A549 (cell line): ENCODE data around the gene GYPE.

Experiments
- CEBPB ChIP-seq, 2 experiments: fragments of >200 bp in 1 of 2; sonication (Bioruptor Twin) in 1 of 2; formaldehyde crosslinking in 1 of 2; IDR thresholded peaks; 2 replicates each; pipeline ENCODE4 v1.6.1; 2012 to 2016
- EP300 ChIP-seq, 2 experiments: fragments of >200 bp; sonication (Bioruptor Twin); formaldehyde crosslinking; IDR thresholded peaks; 2 replicates in 1 of 2; 3 replicates in 1 of 2; pipeline ENCODE4 v1.6.1; 2016 to 2017
- GATA3 ChIP-seq: IDR thresholded peaks from 2 replicates; pipeline ENCODE4 v1.6.1; 2012; ENCODE audit warnings: borderline replicate concordance
- RAD21 ChIP-seq, 2 experiments: fragments of >200 bp in 1 of 2; sonication (Bioruptor Twin) in 1 of 2; formaldehyde crosslinking in 1 of 2; IDR thresholded peaks in 1 of 2; conservative IDR thresholded peaks in 1 of 2; 2 replicates in 1 of 2; 3 replicates in 1 of 2; pipeline ENCODE4 v1.6.1; 2012 to 2018; ENCODE audit warnings: inconsistent platforms in 1 of 2
- TP53 ChIP-seq: fragments of 250-450 bp; sonication (Bioruptor Pico); IDR thresholded peaks from 2 replicates; pipeline ENCODE4 v1.5.0; 2021; ENCODE audit warnings: mild to moderate bottlenecking, moderate library complexity
- TF ChIP-seq, protein P1 (sequence below): fragments of >200 bp; sonication (Bioruptor Twin); formaldehyde crosslinking; IDR thresholded peaks from 3 replicates; pipeline ENCODE4 v1.5.1; 2016
- TF ChIP-seq, protein P2 (sequence below): IDR thresholded peaks from 2 replicates; pipeline ENCODE4 v1.6.1; 2012
- TF ChIP-seq, protein P3 (sequence below): fragments of 450-650 bp; IDR thresholded peaks from 2 replicates; pipeline ENCODE4 v1.6.1; 2014; ENCODE audit warnings: antibody characterized with exemption
- TF ChIP-seq, protein P4 (sequence below): fragments of 200-600 bp; sonication (generic); IDR thresholded peaks from 2 replicates; pipeline ENCODE4 v1.6.1; 2016; ENCODE audit warnings: antibody characterized with exemption, mild to moderate bottlenecking, moderate library complexity

DNA sequence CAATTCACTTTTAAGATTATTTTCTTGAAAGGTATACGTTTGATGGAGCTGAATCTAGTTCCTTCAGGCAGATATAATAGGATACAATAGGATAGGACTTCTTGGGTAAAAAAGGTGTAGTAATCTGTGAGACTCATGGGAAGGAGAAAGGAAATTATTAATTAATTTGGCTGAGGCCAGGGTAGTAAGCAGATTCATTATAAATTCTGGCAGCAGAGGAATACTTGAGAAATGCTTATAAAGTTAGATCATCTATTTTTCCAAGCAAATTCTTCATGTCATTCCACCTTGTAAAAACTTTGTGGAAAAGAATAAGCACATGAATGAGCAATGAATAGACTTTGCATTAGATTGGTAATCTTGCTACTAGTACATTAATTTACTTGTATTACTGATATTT, 46.9 kb downstream of the GYPE start:
- TF ChIP-seq EP300 (IDR thresholded peaks at IDR 0.05), result no peak
- TF ChIP-seq RAD21 (conservative IDR thresholded peaks at IDR 0.05 in 1 of 2, IDR thresholded peaks at IDR 0.05 in 1 of 2), result no peak
- TF ChIP-seq, protein P1, sequence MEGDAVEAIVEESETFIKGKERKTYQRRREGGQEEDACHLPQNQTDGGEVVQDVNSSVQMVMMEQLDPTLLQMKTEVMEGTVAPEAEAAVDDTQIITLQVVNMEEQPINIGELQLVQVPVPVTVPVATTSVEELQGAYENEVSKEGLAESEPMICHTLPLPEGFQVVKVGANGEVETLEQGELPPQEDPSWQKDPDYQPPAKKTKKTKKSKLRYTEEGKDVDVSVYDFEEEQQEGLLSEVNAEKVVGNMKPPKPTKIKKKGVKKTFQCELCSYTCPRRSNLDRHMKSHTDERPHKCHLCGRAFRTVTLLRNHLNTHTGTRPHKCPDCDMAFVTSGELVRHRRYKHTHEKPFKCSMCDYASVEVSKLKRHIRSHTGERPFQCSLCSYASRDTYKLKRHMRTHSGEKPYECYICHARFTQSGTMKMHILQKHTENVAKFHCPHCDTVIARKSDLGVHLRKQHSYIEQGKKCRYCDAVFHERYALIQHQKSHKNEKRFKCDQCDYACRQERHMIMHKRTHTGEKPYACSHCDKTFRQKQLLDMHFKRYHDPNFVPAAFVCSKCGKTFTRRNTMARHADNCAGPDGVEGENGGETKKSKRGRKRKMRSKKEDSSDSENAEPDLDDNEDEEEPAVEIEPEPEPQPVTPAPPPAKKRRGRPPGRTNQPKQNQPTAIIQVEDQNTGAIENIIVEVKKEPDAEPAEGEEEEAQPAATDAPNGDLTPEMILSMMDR, result no peak
- TF ChIP-seq, protein P2, sequence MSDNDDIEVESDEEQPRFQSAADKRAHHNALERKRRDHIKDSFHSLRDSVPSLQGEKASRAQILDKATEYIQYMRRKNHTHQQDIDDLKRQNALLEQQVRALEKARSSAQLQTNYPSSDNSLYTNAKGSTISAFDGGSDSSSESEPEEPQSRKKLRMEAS, result no peak
- TF ChIP-seq CEBPB (IDR thresholded peaks at IDR 0.05), result no peak
- no peak for TF ChIP-seq TP53
- TF ChIP-seq, protein P3, sequence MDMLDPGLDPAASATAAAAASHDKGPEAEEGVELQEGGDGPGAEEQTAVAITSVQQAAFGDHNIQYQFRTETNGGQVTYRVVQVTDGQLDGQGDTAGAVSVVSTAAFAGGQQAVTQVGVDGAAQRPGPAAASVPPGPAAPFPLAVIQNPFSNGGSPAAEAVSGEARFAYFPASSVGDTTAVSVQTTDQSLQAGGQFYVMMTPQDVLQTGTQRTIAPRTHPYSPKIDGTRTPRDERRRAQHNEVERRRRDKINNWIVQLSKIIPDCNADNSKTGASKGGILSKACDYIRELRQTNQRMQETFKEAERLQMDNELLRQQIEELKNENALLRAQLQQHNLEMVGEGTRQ, result no peak
- no peak for TF ChIP-seq GATA3
- TF ChIP-seq, protein P4, sequence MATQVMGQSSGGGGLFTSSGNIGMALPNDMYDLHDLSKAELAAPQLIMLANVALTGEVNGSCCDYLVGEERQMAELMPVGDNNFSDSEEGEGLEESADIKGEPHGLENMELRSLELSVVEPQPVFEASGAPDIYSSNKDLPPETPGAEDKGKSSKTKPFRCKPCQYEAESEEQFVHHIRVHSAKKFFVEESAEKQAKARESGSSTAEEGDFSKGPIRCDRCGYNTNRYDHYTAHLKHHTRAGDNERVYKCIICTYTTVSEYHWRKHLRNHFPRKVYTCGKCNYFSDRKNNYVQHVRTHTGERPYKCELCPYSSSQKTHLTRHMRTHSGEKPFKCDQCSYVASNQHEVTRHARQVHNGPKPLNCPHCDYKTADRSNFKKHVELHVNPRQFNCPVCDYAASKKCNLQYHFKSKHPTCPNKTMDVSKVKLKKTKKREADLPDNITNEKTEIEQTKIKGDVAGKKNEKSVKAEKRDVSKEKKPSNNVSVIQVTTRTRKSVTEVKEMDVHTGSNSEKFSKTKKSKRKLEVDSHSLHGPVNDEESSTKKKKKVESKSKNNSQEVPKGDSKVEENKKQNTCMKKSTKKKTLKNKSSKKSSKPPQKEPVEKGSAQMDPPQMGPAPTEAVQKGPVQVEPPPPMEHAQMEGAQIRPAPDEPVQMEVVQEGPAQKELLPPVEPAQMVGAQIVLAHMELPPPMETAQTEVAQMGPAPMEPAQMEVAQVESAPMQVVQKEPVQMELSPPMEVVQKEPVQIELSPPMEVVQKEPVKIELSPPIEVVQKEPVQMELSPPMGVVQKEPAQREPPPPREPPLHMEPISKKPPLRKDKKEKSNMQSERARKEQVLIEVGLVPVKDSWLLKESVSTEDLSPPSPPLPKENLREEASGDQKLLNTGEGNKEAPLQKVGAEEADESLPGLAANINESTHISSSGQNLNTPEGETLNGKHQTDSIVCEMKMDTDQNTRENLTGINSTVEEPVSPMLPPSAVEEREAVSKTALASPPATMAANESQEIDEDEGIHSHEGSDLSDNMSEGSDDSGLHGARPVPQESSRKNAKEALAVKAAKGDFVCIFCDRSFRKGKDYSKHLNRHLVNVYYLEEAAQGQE, result no peak
